GM21515 (cell line): ENCODE data around the gene CSHL1.
"Not testable (repeated sequence)": the region's sequence is repeated elsewhere in the genome, so short reads cannot be mapped to it uniquely, and the experiment has no call there.

Experiments
- ATAC-seq: cut with Tn5 transposase; IDR thresholded peaks from one replicate; pipeline ENCODE4 v1.9.1; 2021; ENCODE audit not compliant: unreplicated experiment

The CSHL1 gene

DNA sequence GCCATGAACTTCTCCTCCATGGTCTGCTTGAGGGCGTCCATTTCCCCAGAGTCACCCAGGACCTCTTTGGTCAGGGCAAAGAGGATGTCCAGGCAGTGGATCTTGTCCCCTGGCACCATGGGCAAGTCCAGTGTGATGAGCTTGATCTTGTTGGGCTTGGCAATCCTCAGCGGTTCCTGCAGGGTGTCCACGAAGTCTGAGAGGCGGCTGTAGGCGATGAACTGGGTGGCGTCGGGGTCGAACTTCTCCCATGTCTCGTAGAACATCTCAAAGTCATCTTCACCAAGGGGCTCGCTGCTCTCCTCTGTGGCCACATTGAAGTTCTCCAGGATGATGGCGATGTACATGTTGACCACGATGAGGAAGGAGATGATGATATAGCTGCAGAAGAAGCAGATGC, 30.1 kb upstream of the CSHL1 start:
- ATAC-seq: no peak

DNA sequence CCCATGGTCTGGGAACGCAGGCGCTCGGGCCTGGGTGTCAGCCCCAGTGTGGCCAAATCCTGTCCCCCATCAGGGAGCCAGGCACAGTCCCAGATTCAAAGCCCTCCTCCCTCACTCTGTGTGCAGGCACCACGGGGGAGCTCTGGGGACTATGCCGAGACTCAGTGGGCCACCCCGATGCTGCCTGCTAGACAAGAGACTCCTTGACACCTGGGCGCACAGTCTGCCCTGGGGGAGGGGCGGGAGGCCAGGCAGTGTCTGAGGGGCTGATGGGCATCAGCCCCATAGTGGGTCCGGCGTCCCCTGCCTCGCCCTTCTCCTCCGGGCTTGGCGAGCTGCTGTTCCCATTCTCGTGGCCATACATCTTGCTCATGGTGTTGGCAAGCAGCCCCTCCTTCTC, 29.5 kb upstream of the CSHL1 start:
- ATAC-seq: no peak

DNA sequence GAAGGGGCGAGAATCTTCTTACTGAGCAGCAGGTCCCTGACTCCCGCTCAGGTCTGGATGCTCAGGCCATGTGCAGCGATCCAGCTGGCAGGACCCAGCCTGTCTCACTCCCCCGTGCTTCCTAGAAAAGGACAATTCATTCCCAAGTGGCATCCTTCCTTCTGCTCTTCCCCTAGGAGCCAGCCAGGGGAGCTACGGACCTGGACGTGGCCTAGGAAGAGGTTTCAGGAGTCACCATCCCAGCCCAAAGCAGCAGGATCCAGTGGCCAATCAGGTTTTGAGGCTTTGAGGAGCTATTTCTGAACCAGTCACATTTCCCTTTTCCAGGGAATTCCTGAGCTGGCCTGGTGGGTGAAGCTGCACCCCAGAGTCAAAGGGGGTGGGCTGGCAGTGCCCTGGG, 28.8 kb upstream of the CSHL1 start:
- ATAC-seq: no peak

DNA sequence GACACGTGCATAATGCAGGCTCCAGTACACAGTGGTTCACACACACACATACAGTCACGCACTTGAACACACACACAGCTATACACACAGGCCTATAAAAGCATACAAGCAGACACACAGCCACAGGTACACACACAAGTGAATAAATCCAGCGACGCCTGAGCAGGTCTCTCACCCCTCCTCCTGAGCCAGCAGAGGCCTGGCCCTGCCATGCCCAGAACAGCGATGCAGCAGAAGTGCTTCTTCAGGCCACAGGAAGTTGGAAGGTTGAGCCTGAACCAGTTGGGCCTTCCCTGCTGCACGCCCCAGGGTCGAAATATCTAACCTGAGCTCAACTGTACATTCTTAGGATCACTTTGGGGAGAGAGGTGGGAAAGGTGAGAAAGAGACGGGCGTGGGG, 28.3 kb upstream of the CSHL1 start:
- ATAC-seq: no peak

DNA sequence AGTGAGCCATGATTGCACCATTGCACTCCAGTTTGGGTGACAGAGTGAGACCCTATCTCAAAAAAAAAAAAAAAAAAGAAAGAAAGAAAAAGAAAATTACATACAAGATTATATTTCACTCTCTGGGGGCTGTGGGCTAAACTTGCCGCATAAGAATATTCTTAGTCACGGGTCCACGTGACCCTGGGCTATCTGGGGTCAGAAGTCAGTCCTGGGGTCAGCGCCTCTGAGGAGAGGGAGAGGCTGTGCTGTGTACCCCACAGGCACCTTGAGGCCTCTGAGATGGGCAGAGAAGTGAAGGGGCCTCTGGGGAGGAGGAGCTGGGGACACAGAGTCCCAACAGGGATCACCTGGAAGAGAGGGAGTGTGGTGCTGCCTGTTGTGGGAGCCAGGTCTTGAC, 26.9 kb upstream of the CSHL1 start:
- no peak for ATAC-seq

DNA sequence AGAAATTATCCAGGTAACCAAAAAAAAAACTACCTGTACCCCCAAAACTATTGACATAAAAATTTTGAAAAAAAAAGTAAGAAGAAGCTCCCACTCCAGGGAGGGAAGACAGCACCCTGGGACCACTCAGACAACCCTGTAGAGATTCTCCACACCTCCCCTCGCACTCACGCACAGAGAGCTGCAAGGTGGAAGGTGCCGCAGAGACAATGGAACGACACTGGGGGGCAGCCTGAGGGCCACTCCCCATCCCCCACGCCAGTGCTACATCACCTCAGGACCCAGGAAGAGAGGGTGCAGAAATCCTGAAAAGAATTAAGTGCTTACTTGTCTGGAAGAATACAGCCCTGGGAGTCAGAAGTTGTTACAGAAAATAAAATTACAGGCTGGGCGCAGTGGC, 26.3 kb upstream of the CSHL1 start:
- ATAC-seq: no peak

DNA sequence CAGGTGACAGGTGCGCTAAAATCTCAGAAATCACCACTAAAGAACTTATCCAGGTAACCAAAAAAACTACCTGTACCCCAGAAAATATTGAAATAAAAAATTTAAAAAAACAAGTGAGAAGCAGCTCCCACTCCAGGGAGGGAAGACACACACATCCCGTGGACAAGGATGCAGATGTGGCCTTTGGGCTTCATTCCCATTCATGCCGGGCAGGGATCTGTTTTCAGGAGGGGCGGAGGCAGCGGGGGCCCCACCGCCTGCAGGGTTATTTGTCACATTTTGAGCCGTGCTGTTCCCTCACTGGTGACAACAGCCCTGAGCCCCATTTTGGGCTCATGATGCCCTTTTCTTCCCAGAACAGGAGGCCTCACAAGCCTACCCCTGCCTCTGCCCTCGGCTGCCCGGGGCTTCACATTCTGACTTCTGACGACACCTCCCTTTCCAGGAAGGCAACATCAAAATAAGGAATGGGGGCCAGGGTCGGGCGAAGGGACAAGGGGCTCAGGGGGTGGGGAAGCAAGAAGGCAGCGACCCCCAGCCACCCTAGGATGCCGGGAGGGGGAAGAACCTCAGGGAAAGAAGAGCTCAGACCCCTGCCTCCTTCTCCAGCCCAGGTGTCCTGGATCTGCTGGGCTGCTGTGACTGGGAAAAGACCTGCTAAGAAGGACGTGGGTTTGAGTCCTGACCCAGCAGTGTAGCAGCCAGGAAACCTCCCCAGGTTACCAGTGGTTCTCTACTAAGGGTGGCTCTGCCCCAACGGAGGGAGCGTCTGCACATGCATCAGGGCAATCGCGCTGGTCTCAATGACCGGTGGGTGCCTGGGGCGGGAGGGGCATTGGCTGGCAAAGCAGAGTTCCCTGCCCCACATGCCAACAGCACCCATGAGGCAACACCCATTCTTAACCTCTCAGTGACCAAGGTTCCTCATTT, 23.4 kb upstream of the CSHL1 start:
- ATAC-seq: no peak

DNA sequence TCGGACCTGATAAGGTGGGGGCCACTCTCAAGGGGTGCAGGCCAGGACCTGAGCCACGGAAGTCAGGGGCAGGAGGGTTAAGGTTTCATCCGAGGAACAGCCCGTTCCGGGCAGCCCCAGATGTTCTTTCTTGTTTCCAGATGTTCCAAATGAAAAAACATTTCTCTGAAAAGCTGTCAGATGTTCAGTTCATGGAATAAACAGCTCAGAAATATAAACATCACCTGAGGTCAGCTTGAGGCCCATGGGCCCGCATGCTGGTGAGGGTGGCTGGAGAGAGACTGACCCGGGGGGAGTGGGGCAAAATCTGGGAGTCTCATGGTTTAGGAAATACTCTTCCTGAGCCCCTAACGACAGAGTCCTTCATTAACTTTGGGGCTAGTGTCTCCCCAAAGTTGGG, 22.5 kb upstream of the CSHL1 start:
- ATAC-seq: no peak

DNA sequence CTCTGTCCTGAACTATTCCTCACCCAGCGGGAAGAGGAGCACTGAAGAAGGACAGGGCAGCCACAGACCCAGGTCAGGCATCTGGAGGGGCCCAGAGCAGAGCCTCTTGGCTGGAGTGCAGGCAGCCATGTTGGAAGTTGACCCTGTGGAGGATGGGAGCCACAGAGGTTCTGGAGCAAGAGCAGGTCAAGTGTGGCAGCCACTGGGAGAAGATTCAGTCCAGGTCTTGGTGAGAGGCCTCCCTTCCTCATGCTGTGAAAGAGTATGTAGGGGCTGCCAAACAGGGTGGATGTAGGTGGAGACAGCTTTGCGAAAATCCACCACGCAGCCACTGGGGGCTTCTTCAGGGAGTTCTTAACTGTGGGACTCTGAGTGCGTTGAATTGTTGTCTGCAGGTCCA, 21.7 kb upstream of the CSHL1 start:
- peak; percentile 8 for ATAC-seq

DNA sequence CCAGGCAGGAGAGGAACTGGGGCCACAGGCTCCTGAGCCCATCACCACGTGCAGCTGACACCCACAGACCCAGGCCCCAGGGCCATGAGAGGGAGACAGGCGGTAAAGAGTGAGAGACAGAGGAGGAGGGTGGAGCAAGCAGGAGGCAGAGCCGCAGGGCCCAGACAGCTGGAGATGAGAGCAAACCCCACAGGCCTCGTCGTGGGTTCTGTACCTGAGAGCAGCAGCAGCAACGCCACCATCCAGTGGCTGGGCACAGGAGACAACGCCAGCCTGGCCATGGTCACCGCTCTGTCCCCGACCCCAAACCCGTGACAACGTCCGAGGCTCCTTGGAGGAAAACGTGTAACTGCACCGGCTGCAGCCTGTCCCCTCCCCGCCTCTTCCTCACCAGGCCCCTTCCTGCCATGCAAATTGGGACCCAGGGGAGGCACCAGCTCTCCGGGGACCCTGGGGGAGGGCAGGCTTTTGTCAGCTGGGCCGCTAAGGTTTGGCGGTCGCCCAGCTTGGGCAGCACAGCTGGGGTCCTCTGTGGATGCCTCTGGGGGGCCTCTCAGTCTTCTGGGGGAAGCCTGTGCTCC, 21.0 kb upstream of the CSHL1 start, which contains the start of gene CD79B:
CD79B (minus strand) TSS at position 351 of the 581 bp plus-strand sequence; CDS start at position 281, 70 bp downstream.
- peak; percentile 67 for ATAC-seq

DNA sequence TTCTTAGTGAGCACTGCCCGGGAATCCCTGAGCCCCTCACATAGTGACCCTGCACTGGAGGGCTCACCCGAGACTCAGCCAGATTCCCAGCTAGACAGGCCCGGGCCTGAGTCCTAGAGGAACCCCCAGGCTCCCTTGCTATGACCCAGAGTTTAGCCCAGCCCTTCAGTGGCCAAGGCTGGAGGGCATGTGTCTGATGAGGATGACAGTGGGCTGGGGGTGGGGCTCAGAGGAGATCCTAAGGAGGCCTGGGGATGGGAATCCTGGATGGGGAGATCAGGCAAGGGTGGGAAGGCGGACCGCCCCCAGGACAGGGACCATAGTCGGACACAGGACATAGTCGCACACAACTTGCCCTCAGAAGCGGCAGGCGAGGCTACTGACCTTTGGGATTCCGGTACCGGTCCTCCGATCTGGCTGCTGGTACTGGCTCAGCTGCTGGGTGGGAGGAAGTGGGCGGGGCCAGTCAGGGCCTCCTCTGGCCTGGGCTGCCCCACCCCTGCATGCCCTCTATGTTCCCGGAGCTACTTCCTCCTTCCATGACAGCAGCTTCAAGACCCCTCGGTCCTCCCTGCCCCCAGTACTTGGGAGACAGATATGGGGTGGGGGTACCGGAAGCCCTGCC, 20.0 kb upstream of the CSHL1 start:
- peak; percentile 51 for ATAC-seq

DNA sequence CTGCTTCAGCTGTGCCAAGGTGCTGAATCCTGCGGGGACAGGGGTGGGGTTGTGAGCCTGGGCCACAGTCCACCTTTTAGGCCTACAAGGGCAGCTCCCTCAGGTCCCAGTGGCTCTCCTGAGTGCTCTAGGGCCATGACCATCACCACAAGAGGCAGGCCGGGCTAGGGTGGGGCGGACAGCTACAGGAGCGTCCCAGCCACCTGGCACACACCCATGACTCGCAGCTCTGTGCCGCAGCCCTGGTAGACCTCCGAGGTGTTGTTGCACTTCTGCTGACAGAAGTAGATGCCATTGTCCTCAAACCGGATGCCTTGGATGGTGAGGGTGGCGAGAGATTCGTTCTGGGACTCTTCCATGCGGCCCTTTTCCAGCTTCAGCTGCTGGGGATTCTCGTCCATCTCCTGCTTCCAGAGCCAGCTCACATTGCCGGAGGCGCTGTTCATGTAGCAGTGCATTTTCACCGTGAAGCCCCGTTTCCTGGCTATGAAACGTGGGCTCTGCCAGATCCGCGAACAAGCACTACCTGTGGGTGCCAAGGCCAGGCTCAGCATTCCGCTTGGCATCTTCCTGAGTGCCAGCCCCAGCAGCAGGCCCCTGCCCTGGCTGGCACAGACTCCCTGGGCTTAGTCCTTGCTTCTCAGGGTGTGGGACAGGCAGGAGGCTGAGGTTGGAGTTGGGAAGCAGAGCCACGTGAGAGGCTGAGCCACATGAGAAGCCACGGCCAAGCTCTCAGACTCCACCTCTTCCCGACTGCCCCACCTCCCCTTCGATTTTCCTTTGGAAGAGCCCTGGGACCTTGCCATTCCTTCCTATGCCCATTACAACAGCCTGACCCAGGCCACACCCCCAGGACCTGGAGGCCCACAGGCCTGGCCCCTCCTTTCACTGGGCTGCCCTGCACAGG, 19.1 kb upstream of the CSHL1 start:
- no peak for ATAC-seq

DNA sequence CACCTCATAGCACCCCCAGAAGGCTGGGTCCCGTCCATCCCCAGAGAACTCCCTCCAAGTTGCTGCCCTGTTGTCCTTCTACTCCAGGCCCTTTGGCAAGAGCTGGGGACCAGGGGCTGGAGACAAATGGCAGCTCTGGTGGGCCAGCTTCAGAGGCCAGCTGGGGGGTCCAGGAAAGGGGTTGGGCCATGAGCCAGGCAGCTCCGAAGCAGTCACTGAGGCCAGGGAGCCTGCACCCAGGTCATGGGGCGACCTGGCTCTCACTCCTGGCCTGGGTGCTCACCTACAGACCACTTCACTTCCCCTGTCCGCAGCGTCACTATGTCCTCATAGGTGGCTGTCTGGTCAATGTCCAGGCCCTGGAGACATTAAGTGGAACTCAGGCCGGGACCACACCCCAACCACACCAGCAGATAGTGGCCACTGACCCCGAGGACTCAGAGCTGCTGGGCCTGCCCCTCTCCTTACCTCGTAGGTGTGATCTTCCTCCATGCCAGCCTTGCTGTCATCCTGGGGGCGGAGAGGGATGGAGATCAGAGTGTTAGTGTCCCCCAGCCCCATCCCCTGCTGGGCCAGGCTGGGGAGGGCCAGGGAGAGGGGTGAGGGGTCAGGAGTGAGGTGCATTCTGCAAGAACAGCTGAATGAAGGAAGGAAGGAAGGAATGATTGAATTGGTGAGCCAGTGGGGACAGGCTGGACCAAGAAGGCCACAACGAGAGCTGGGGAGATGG, 18.1 kb upstream of the CSHL1 start:
- no peak for ATAC-seq

DNA sequence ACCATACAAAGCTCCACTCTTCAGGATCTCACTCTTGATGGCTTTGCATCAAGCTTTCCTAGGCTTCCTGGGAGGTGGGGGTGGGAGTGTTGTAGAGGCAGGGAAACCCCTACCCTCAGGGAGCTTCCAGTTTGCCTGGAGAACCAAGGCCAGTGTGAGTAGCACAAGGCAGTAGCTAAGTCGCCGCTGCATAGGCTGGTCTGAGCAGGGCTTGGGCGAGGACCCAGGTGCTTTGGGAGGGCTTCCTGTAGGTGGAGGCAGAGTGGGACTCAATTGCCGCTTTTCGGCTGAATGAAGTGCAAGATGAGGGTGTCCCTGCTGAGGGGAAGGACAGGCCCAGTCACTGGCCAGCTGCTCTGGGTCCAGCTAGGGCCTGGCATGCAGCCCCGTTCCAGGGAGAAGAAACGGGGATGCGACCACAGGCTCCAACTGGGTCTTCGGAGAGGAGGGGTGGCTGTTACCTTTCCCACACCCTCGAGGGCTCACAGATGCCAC, 17.2 kb upstream of the CSHL1 start:
- ATAC-seq: no peak

DNA sequence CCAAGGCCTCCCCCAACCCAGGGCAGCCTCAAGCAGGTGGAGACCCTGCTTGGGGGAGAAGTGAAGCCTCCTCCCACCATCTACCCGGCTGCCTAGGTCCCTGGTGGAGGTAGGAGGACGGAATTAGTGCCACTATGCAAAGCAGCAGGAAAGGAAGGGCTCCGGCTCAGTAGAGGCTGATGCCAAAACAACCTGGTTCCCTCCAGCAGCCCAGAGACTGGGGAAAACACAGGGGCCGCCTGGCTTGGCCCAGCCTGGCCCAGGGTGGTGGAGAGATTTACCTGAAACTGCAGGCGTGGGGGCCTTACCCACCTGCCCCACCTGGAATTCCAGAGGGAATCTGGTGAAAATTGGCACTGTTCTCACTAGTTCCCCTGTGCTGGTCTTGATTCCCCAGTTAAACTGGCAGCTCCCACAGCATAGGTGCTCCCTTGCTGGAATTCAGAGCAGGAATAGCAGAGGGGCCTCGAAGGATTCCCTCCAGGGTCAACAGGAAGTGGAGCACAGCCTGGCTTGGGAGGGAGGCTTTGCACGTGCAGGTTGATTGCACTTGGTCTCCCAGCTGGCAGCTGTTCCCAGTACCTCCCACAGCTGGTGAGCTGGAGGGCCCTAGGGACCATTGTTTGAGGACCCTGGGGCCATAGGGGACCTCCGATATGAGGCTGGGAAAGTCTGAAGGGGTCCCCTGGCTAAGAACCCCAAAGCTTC, 16.6 kb upstream of the CSHL1 start:
- no peak for ATAC-seq

DNA sequence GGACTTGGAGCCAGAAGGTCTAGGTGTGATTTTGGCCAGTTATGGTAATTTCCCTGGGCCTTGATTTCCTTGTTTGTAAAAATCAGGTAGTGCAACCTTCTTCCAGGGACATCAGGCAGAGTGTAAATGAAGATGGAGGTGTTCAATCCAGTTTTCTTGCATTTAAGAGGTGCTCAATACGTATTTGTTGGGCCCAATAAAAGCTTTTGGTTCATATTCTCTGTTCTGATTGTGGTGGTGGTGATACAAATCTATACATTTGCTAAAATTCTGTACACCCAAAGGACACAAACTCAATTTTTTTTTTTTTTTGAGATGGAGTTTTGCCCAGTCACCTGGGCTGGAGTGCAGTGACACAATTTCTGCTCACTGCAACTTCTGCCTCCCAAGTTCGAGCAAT, 15.1 kb upstream of the CSHL1 start:
- ATAC-seq: no peak

DNA sequence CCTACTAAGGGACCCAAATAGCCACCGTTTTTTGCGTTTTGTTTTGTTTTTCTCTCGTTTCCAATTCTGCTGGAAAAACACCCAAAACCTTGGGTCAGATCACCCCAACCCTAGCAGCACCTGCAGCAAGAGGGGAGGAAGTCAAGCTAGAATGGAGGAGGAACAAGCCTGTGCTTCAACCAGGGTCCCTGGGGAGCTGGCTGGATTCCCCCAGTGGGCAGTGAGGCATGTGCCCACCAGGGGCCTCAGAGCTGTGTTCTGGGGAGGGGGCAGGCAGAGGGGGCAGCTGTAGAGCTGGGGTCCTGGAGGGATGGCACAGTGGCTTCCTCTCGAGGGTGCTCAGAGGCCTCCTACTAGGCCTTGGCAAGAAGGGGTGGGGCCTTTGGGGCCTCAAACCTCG, 14.6 kb upstream of the CSHL1 start:
- no peak for ATAC-seq

DNA sequence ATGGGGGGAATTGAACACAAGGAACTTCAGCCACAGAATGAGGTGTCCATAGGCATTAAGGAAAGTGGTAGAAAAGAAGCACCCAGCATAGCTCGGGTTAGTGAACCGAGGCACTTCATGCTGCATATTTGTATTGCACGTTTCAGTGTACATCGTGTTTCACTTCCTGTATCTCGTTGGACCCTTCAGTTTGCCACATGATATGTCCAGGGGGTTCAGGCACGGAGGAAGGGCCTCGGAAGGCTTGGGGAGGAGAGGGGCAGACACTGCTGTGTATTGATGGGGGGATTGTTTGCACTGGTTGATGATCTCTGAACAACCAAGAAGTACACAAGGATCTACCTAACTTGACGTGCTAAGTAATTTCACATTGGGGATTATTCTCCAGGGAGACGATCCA, 11.3 kb upstream of the CSHL1 start:
- ATAC-seq: peak; percentile 37

DNA sequence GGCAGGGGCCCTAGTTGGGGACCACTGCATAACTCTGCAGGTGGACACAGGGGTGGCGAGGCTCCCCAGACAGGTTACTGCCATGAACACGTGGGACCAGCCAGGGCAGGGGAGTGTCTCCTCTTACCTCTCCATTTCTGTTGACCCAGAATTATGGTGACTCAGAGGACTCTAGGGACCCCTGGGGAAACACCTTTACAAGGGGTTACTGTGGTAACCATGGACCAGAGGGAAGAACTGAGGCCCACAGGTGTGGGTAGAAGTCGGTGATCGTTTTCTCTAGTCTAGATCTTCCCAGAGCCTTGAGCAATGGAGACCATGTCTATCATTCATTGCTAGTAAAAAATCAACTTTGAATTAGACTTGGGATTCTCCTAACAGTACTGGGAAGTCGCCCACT, 9.7 kb upstream of the CSHL1 start:
- not testable (repeated sequence) for ATAC-seq

DNA sequence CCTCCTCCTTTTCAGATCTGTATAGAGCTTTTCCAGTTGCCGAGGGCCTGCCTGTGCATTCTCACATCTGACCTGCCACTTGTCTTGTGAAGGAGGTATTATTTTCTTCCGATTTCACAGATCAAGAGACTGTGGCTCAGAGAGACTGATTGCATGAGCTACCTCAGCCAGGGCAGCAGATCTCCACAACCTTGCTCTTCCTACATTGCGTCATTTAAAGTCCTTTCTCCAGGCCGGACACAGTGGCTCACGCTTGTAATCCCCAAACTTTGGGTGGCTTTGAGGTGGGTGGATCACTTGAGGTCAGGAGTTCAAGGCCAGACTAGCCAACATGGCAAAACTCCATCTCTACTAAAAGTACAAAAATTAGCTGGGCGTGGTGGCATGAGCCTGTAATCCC, 9.0 kb upstream of the CSHL1 start:
- ATAC-seq: not testable (repeated sequence)
